Activated CD8-positive, alpha-beta memory T cell treated with anti-CD3 and anti-CD28 coated beads, Interleukin-2, amount 50 U/mL, for 24 hours (primary cell): ENCODE measurements around the gene PARPBP.
A peak's percentile ranks its signal among the peaks of the same experiment; 100 is the strongest.
"Not testable (repeated sequence)": the region's sequence is repeated elsewhere in the genome, so short reads cannot be mapped to it uniquely, and the experiment has no call there.

Experiments used
- DNase-seq: peaks from one replicate; pipeline ENCODE4 v3.0.0-alpha.2; 2020; ENCODE audit errors: extremely low read depth

PARPBP gene, protein sequence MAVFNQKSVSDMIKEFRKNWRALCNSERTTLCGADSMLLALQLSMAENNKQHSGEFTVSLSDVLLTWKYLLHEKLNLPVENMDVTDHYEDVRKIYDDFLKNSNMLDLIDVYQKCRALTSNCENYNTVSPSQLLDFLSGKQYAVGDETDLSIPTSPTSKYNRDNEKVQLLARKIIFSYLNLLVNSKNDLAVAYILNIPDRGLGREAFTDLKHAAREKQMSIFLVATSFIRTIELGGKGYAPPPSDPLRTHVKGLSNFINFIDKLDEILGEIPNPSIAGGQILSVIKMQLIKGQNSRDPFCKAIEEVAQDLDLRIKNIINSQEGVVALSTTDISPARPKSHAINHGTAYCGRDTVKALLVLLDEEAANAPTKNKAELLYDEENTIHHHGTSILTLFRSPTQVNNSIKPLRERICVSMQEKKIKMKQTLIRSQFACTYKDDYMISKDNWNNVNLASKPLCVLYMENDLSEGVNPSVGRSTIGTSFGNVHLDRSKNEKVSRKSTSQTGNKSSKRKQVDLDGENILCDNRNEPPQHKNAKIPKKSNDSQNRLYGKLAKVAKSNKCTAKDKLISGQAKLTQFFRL

DNA sequence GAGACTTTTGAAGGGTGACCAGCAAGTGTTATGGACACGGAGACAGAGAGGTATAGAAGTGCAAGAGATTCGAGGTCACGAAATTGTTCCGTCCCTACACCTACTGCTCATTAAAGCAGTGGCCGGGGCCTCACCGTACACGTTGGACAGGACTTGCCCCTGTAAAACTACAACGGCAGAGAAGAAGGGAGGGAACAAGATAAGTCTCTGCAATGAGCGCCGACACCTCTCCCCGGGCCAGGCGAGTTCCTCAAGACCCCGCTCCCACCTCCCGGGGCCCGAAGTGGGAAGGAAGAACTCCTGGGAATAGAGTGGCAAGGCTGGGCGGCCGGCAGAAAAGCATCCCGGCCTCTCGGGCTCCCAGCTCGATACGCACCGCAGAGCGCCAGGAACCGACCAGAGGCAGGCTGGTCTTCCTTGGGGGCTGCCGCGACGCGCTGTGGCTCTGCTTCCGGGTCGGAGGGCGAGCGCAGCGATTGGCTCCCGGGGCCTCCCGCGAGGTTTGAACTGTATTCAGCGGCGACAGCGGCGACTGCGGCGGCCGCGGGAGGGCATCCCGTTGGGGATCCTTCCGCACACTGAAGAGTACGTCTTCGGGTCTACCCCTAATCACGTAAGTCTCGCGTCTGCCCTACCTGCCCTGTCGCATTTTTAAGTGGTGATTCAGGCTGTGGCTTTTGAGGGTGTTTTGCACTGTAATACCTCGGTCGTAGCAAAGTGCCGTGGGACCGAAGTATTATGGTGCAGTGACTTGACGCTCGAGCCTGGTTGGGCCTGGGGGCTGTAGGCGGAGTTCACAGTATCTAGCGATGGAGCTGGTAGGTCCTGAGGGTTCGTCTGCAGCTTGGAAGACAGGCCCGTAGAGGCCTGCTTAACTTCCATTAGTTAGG is at the start of gene PARPBP, which contains the start of gene NUP37:
TSS of gene PARPBP (plus strand) at position 510 of the 890 bp plus-strand sequence. CDS start 3,706 bp downstream, outside the sequence.
TSS of gene NUP37 (minus strand) at position 441 of the 890 bp plus-strand sequence. CDS start 1,596 bp downstream, outside the sequence.
- DNase-seq, result peak; percentile 75

DNA sequence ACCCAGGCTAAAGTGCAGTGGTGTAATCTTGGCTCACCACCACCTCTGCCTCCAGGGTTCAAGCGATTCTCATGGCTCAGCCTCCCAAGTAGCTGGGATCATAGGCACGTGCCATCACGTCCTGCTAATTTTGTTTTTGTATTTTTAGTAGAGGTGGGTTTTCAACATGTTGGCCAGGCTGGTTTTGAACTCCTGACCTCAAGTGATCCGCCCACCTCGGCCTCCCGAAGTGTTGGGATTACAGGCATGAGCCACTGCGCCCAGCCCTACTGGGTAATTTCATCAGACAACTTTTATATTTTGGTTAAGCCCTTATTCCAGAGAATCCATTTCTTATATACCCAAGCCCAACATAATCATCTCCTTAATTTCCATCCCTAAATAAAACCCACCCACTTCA is 47.9 kb upstream of the PARPBP start:
- DNase-seq, result not testable (repeated sequence)

DNA sequence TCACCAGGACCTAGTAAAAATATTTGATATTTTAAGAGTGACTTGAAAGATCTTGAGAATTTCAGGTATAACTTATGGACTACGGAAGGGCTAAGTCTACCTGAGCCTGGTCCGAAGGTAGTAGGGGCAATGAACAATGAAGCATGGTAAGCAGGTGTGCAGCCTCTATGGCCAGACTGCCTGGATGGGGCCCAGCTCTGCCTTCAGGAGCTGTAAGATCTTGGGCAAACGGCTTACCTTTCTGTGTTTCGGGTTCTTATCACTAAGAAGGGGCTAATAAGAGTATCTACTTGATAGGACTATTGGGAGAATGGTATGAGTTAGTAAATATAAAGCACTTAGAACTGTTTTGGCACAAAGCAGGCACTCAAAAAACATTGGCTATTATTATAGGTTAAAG is 39.1 kb upstream of the PARPBP start:
- no peak for DNase-seq

DNA sequence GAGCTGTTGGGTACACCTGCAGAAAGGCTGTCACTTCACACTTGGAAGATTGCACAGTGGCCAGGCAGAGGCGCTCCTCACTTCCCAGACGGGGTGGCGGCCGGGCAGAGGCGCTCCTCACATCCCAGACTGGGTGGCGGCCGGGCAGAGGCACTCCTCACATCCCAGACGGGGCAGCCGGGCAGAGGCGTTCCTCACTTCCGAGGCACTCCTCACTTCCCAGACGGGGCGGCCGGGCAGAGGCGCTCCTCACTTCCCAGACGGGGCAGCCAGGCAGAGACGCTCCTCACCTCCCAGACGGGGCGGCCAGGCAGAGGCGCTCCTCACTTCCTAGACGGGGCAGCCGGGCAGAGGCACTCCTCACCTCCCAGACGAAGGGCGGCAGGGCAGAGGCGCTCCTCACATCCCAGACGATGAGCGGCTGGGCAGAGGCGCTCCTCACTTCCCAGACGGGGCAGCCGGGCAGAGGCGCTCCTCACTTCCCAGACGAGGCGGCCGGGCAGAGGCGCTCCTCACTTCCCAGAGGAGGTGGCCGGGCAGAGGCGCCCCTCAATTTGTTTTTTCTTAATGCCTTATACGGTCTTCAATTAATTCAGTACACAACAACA is 30.7 kb upstream of the PARPBP start:
- DNase-seq, result not testable (repeated sequence)

DNA sequence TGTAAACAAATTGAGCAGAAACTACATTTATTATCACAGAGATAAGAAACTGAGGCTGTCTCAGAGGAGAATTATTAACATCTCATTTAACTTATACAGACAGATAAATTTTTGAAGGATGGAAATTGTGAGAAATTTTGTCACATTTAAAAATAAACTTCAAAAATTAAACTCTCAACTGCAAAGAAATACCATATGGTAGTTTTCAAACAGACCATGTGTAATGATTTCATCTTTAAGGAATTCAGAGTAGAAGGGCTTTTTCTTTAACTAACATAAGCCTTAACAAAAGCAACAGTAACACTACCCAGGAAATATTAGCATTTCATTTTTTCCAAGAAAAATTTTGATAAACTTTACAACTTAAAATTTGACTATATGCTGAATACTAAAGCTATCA is 26.7 kb upstream of the PARPBP start:
- DNase-seq, result no peak

DNA sequence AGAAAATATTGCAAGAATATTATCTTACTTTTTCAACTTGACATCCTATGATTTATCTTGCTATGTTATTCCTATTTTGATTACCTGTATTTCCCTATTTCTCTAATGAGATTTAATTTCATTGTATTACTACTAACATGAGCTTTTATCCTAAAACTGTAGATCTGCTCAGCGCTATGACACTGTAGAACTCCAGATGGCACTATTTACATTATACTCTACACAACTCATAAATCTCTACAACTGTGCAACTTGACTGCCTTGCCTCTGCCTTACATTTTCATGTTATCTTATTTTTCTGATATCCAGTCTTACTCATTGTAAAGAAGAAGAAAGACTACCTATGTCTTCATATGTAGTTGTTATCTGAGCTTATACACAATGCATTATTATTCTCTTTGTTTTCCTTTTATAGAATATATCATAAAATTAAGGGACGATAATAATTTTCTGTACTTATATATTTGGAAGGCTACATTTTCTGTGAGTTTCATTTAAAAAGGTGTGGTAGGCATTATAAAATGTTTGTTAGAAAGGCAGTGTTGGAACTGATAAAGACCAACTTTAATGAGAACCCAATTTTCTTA is 24.2 kb upstream of the PARPBP start:
- no peak for DNase-seq

DNA sequence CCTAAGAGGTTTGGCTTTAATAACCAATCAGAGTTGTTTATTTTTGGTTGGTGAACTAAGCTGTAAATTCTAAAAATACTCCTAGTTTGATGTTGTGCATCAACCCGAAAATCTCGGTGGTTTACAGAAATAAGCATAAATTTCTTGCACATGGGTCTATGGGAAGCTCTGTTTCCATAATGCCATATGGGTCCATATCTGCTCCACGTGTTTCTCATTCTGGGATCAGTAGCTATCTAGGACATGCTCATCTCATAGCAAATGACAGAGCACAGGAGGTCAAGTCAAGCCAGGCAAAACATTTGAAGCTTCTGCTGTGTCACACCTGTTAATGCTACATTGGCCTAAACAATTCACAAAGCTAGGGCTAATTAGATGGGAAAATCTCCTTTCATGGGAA is 23.1 kb upstream of the PARPBP start:
- no peak for DNase-seq

DNA sequence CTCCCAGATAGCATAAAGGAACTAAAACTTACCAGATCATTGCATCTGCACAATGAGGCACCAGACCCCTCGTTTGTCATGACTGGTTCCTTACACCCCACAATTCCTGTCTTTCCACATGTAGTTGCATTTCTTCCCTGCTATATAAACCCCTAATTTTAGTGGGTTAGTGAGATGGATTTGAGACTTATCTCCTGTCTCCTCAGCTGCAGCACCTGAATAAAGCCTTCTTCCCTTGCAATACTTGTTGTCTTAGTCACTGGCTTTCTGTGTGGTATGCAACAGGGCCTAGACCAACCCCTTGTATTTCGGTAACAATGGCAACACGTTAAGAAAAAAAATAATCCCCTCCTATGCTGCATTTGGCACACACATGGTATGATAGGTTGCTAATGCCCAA is 13.1 kb upstream of the PARPBP start:
- no peak for DNase-seq

DNA sequence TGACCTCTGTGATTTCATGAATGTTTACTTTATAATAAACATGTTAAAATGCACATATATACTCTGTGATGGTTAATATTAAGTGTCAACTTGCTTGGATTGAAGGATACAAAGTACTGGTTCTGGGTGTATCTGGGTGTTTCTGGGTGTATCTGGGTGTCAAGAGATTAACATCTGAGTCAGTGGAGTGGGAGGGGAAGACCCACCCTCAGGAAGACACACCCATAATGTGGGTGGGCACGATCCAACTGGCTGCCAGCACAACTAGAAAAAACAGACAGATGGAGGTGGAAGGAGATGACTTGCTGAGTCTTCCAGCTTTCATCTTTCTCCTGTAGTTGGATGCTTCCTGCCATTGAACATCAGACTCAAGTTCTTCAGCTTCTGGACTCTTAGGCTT is 12.0 kb upstream of the PARPBP start:
- no peak for DNase-seq

DNA sequence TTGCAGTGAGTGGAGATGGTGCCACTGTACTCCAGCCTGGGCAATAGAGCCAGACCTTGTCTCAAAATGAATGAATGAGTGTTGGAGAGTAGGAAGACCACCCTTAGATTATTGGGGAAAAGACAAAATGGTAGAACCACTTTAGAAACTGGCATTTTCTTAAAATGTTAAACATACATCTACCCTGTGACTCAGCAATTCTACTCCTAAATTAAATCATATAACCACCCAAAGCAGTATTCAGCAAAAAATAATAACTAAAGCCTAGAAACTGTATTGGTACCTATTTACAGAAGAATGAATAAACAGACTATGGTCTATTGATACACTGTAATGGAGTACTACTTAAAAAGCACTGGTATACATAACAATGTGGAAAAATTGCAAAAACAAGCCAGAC is 9.2 kb upstream of the PARPBP start:
- DNase-seq, result no peak

DNA sequence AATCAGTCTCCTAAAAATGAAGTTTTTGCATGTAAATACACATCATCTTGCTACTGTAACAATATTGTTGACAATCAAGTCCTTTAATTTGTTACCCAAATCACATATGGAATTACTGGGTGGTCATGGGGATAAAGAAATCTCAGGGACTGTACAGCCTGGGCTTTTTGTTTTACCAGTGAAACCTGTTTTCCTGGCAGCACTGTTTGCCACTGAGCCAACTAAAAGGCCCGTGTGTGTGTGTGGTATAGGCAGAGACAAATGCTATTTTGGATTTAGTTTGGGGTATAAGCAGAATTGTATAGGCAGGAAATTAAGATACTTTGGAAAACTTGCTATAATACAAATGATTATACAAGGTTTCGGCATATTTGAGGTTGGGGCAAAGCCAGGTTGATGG is 5.8 kb upstream of the PARPBP start:
- no peak for DNase-seq

DNA sequence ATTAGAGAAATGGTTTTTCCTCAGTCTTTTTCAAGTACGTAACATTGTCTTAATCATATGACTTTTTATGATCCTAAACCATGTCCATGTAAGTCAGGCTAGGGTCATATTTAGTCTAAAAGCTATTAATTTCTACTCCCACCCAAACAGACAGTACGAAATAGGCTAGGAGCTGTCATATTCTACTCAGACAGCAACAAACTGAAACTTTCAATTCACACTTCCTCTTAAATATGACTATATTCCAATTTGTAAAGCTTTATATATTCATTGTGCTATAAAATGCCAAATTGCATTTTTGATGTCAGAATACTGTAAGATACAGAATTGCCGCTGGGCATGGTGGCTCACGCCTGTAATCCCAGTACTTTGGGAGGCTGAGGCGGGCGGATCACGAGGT is 3.6 kb upstream of the PARPBP start:
- DNase-seq, result no peak

DNA sequence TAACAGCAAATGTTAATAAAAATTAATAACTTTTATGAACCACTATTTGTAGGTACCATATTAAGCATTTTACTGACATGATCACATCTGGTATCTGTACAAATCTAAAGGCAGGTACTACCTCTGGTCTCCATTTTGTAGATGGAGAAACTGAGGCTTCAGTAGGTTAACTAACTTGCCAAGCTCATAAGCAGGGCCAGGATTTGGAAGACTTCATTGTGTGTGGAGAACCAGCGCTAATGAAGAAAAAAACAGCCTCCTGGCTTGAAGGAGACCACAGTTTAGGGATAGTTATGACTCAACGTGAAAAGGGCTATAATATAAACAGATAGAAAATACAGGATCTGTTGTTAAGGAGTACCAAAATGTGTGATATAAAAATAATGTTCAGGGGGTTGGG is 1.1 kb upstream of the PARPBP start:
- DNase-seq, result no peak

DNA sequence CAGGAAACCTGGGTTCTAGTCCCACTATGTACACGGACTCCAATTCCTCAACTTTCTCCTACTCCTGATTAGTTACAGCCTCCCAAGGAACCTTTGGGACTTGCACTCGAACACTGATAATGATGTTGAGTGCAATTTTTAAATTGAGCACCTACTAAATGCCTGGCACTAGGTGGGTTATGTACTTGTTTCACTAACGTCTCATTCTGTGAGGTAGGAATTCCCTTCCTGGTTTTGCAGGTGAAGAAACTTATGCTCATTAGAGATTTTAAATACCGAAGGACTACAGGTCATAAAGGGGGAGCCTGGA is 536 bp downstream of the PARPBP start:
- no peak for DNase-seq

DNA sequence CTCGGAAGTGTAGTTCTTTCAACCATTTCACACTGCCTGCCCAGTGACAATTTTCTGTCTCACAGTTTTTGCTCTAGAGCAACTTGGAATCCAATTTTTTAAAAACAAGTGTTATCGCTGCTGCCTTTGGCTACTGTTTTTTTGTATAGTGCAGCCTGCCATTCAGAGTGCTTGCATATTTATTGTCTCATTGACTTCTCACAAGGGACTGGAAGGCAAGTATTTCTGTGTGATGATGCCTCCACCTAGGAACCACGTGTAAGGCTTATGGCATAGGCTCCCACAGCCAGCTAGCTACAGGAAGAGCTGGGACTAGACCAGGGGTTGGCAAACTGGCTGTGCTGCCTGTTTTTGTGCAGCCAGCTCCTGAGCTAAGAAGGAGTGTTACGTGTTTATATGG is 903 bp downstream of the PARPBP start:
- DNase-seq, result no peak

DNA sequence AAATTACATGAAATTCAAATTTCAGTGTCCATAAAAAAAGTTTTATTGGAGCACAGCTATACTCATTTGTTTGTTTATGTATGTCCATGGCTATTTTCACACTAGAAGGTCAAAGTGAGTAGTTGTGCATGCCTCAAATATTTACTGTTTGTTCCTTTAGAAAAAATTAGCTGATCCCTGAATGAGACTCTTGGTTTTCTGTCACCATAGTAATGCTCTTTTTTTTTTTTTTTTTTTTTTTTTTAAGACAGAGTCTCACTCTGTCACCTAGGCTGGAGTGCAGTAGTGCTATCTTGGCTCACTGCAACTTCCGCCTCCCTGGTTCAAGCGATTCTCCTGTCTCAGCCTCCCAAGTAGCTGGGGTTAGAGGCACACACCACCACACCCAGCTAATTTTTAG is 1.3 kb downstream of the PARPBP start:
- not testable (repeated sequence) for DNase-seq

DNA sequence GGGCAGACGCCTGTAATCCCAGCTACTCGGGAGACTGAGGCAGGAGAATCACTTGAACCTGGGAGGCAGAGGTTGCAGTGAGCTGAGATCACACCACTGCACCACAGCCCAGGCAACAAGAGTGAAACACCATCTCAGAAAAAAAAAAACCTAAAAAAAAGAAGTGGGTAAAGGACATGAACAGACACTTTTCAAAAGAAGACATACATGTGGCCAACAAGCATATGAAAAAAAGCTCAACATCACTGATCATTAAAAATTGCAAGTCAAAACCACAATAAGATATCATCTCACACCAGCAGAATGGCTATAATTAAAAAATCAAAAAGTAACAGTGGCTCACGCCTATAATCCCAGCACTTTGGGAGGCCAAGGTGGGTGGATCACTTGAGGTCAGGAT is 10.7 kb downstream of the PARPBP start:
- DNase-seq, result not testable (repeated sequence)

DNA sequence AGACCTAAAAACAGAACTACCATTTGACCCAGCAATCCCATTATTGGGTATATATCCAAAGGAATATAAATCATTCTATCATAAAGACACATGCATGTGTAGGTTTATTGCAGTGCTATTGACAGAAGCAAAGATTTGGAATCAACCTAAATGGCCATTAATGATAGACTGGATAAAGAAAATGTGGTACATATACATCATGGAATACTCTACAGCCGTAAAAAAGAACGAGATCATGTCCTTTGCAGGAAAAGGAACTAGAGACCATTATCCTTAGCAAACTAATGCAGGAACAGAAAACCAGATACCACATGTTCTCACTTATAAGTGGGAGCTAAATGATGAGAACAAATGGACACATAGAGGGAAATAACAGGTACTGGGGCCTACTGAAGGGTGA is 11.5 kb downstream of the PARPBP start:
- DNase-seq, result not testable (repeated sequence)

DNA sequence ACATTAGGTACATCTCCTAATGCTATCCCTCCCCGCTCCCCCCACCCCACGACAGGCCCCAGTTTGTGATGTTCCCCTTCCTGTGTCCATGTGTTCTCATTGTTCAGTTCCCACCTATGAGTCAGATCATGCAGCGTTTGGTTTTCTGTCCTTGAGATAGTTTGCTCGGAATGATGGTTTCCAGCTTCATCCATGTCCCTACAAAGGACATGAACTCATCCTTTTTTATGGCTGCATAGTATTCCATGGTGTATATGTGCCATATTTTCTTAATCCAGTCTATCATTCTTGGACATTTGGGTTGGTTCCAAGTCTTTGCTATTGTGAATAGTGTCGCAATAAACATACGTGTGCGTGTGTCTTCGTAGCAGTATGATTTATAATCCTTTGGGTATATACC is 17.6 kb downstream of the PARPBP start:
- not testable (repeated sequence) for DNase-seq

DNA sequence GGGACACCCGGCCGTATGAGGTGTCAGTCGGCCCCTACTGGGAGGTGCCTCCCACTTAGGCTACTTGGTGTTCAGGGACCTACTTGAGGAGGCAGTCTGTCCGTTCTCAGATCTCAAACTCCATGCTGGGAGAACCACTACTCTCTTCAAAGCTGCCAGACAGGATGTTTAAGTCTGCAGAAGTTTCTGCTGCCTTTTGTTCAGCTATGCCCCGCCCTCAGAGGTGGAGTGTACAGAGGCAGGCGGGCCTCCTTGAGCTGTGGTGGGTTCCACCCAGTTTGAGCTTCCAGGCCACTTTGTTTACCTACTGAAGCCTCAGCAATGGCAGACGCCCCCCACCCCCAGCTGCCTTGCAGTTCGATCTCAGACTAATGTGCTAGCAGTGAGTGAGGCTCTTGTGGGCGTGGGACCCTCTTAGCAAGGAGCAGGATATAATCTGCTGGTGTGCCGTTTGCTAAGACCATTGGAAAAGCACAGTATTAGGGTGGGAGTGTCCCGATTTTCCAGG is 22.9 kb downstream of the PARPBP start:
- not testable (repeated sequence) for DNase-seq

DNA sequence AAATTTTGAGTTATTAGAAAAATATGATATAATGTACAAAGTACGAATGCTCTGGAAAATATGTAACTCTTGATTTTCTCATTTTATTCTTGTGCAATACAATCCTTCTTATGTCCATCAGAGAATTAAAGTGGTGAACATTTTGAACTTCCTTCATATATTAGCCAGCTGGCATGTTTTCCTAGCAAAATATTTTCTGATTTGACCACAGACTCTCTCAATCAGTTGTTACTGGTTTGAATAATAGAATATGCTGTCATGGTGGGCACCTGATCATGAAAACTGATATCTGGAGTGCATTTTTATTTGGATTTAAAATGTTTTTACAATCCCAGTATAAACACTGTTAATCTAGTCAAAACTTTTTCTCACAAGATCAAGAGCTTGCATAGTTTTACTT is 24.2 kb downstream of the PARPBP start:
- no peak for DNase-seq
